Liver (tissue), 9 donors: Measurements from ENCODE around the gene SNAP47. TPM values are rescaled to one million over a fixed set of nuclear protein-coding genes. Genes with fewer than 3 reads are reported as not detected.

Experiments
- DNase-seq: peaks from one replicate; pipeline ENCODE4 v3.0.0-alpha.2; 2017; ENCODE audit warnings: low spot score
- H3K27ac ChIP-seq, 2 donors: one replicate each; pipeline ENCODE4 v1.7.0; 2013; ENCODE audit warnings: inconsistent platforms in 2 of 2, low read length in 2 of 2, control low read depth in 1 of 2, low read depth in 1 of 2, mild to moderate bottlenecking in 1 of 2
- H3K27me3 ChIP-seq, 4 donors: one replicate each; pipeline versions ENCODE4 v1.6.1 to v1.7.0; 2013; ENCODE audit warnings: low read length in 3 of 4, inconsistent platforms in 1 of 4, mild to moderate bottlenecking in 1 of 4, moderate library complexity in 1 of 4; ENCODE audit not compliant: control insufficient read depth in 4 of 4, insufficient read depth in 4 of 4
- H3K36me3 ChIP-seq, 4 donors: one replicate each; pipeline versions ENCODE4 v1.6.1 to v1.7.0; 2013; ENCODE audit warnings: low read length in 3 of 4, mild to moderate bottlenecking in 3 of 4, low read depth in 1 of 4, moderate library complexity in 1 of 4; ENCODE audit not compliant: control insufficient read depth in 4 of 4, insufficient read depth in 3 of 4
- H3K4me1 ChIP-seq, 4 donors: one replicate each; pipeline versions ENCODE4 v1.6.1 to v1.7.0; 2013; ENCODE audit warnings: low read length in 3 of 4, mild to moderate bottlenecking in 3 of 4, moderate library complexity in 1 of 4; ENCODE audit not compliant: control insufficient read depth in 4 of 4, insufficient read depth in 4 of 4
- H3K4me3 ChIP-seq, 3 donors: one replicate each; pipeline versions ENCODE4 v1.6.1 to v1.7.0; 2013; ENCODE audit warnings: low read length in 3 of 3, control low read depth in 1 of 3, low read depth in 1 of 3, mild to moderate bottlenecking in 1 of 3
- H3K9ac ChIP-seq, 2 donors: one replicate each; pipeline ENCODE4 v1.7.0; 2013; ENCODE audit warnings: low read length in 2 of 2, mild to moderate bottlenecking in 2 of 2, moderate library complexity in 2 of 2, control low read depth in 1 of 2, low read depth in 1 of 2
- H3K9me3 ChIP-seq, 4 donors: one replicate each; pipeline versions ENCODE4 v1.6.1 to v1.7.0; 2013; ENCODE audit warnings: low read length in 3 of 4; ENCODE audit not compliant: control insufficient read depth in 4 of 4
- CTCF ChIP-seq: fragments of 150-350 bp; IDR thresholded peaks from 2 replicates; pipeline ENCODE4 v1.5.1; 2017; ENCODE audit warnings: improper control_type of control experiment, low read depth, low read length; ENCODE audit not compliant: missing input control
- EGR1 ChIP-seq, 2 donors: IDR thresholded peaks; 2 replicates each; pipeline ENCODE4 v1.6.1; 2016 to 2018; ENCODE audit warnings: antibody characterized with exemption in 2 of 2, low read depth in 2 of 2
- GABPA ChIP-seq, 2 donors: IDR thresholded peaks in 1 of 2; conservative IDR thresholded peaks in 1 of 2; 2 replicates each; pipeline ENCODE4 v1.6.1; 2016; ENCODE audit warnings: antibody characterized with exemption in 2 of 2, mild to moderate bottlenecking in 1 of 2, moderate library complexity in 1 of 2
- HNF4A ChIP-seq, 2 donors: conservative IDR thresholded peaks; 2 replicates each; pipeline ENCODE4 v1.6.1; 2016; ENCODE audit warnings: antibody characterized with exemption in 2 of 2, mild to moderate bottlenecking in 2 of 2
- JUND ChIP-seq, 2 donors: IDR thresholded peaks; 2 replicates each; pipeline ENCODE4 v1.6.1; 2016; ENCODE audit warnings: antibody characterized with exemption in 2 of 2
- NR2F2 ChIP-seq: IDR thresholded peaks from 2 replicates; pipeline ENCODE4 v1.6.1; 2016; ENCODE audit warnings: antibody characterized with exemption
- RXRA ChIP-seq, 2 donors: IDR thresholded peaks; 2 replicates each; pipeline ENCODE4 v1.6.1; 2017 to 2018; ENCODE audit warnings: antibody characterized with exemption in 2 of 2, mild to moderate bottlenecking in 1 of 2
- TAF1 ChIP-seq: conservative IDR thresholded peaks from 2 replicates; pipeline ENCODE4 v1.6.1; 2016; ENCODE audit warnings: antibody characterized with exemption, mild to moderate bottlenecking
- ZBTB33 ChIP-seq: IDR thresholded peaks from 2 replicates; pipeline ENCODE4 v1.6.1; 2016; ENCODE audit warnings: antibody characterized with exemption
- WGBS: extraction: QIAGEN DNeasy Blood & Tissue Kit; methylation state at CpG from one replicate; pipeline ENCODE4 v1.1.7; 2013; 5-methylcytosine and 5-hydroxymethylcytosine counted together
- polyA plus RNA-seq, 2 donors: library from polyadenylated mRNA; stranded (reverse) in 1 of 2; unstranded in 1 of 2; fragments of 200-250 nt in 1 of 2; fragments of >200 nt in 1 of 2; fragmentation: Nextera tagmentation in 1 of 2; extraction: Ambion mirVana in 1 of 2; gene quantifications; one replicate each; pipeline versions ENCODE4 v1.2.1 to v1.2.3, GENCODE V29; 2013 to 2015
- total RNA-seq, 2 donors: library from RNA; depleted of rRNA; stranded (reverse); fragments of >200 nt; gene quantifications; one replicate each; pipeline ENCODE4 v1.2.3, GENCODE V29; 2014
- donor health status: healthy.
- donor health status: healthy.
- donor health status: healthy.
- donor health status: healthy.
- donor health status: healthy.

The SNAP47 gene
- total and polyA plus RNA-seq, 4 donors = 15.3 to 23.3 (median 16.3) TPM

- no peak for DNase-seq
- H3K4me3 ChIP-seq = no peak overlapping the region
- TF ChIP-seq GABPA (IDR thresholded peaks at IDR 0.05 in 1 of 2, conservative IDR thresholded peaks at IDR 0.05 in 1 of 2) = no peak
- TF ChIP-seq RXRA (IDR thresholded peaks at IDR 0.05) = no peak
- no peak for TF ChIP-seq JUND (IDR thresholded peaks at IDR 0.05)
- TF ChIP-seq NR2F2 = no peak
- TF ChIP-seq EGR1 (IDR thresholded peaks at IDR 0.05; ENCODE audit: low read depth in 2 of 2) = no peak
- no peak for TF ChIP-seq ZBTB33
- no peak for TF ChIP-seq TAF1
- no peak overlapping the region for H3K9ac ChIP-seq
- no peak overlapping the region for H3K27ac ChIP-seq
- H3K27me3 ChIP-seq = no peaks in the 10 kb centered on the region
- 90% methylated on average over 6 of the region's 6 CpGs for WGBS
- H3K36me3 ChIP-seq = peaks cover 0 to 2% (median under 1%) of the 10 kb centered on the region in 4 donors
- peaks cover 0 to under 1% (median 0%) of the 10 kb centered on the region in 4 donors for H3K9me3 ChIP-seq
- H3K4me1 ChIP-seq = peaks cover 18 to 40% (median 35%) of the 10 kb centered on the region in 4 donors
Measured at GRCh38 chr1:227726924-227727599, 8.2 kb upstream of the SNAP47 start.

DNA sequence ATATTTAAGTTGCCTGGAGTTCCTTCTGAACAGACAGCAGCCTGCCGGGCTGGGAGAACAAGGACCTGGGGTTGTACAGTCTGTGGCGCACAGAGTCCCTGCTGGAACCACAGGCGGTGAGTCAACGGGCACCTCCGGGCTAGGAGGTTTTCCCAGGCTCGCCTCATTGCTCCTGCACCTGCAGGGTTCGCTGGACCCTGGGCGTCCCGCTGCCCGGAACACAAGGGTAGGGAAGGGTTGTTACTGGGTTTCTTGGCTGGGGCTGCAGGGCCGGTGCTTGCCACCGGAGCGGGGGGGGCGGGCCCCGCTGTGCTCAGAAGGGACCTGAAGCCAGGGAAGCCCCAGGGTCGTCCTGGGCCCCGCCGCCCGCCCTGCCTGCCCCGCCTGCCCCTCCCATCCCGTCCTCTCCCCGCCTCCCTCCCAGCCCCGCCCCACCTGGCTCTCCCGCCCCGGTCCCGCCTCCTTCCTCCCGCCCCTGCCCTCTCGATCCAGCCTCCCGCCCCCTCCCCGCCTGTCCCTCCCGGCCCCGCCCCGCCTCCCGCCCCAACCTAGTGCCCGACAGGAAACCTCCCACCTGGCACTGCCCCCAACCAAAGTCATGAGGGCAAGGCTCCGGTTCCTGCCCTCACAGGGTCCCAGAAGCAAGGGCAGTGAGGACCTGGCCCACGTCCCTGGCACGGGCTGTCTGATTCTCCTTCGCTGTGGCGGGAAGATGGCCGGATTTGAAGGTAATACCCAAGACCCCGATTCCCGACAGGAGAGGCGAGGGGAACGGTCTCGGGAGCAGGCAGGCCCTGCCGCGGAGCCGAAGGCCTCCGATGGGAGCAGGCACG lies 7.0 kb upstream of the SNAP47 start:
- H3K27ac ChIP-seq = peak overlapping the region; percentile 80 to 87
- 1% methylated on average over 51 of the region's 51 CpGs for WGBS
- H3K9me3 ChIP-seq = no peaks in the 10 kb centered on the region
- peaks cover 18 to 52% (median 43%) of the 10 kb centered on the region in 4 donors for H3K4me1 ChIP-seq
- H3K4me3 ChIP-seq = peak overlapping the region; percentile 64 to 83 (median 70)
- no peaks in the 10 kb centered on the region for H3K27me3 ChIP-seq
- H3K36me3 ChIP-seq = peaks cover 0 to 15% (median 2%) of the 10 kb centered on the region in 4 donors
- peak in 1 of 2 donors; percentile 14 for TF ChIP-seq HNF4A (conservative IDR thresholded peaks at IDR 0.05)
- TF ChIP-seq ZBTB33 = no peak
- TF ChIP-seq CTCF = no peak
- peak; percentile 22 to 24 for TF ChIP-seq RXRA (IDR thresholded peaks at IDR 0.05)
- peak overlapping the region; percentile 72 to 73 for H3K9ac ChIP-seq
- DNase-seq = peak; percentile 76
